H4 (cell line): ENCODE results near the gene GNGT1. TPM values are rescaled to one million over a fixed set of nuclear protein-coding genes. Genes with fewer than 3 reads are reported as not detected.

Source experiments
- DNase-seq: peaks from one replicate; pipeline ENCODE4 v3.0.0-alpha.2; 2015; ENCODE audit warnings: low spot score
- total RNA-seq: library from RNA; depleted of rRNA; stranded (reverse); fragments of >200 nt; shearing (Covaris generic); gene quantifications from 2 replicates; pipeline ENCODE4 v1.2.3, GENCODE V29; 2014; rRNA removed

GNGT1 gene
- total RNA-seq: not detected in 2 replicates

GRCh38 chr7:93906267-93906666, at the start of gene GNGT1:
Gene GNGT1 (plus strand): TSS chr7:93906567. CDS start chr7:93906747, 180 bp downstream.
- DNase-seq: no peak

GRCh38 chr7:93858857-93859256, 47.5 kb upstream of the GNGT1 start:
- no peak for DNase-seq

- no peak for DNase-seq
Observed at GRCh38 chr7:93860261-93860660, 46.1 kb upstream of the GNGT1 start.

- no peak for DNase-seq
Observed at GRCh38 chr7:93861325-93861949, 44.9 kb upstream of the GNGT1 start.

GRCh38 chr7:93862651-93863050, 43.7 kb upstream of the GNGT1 start:
- DNase-seq: no peak

- DNase-seq: no peak
Observed at GRCh38 chr7:93866886-93867285, 39.5 kb upstream of the GNGT1 start.

GRCh38 chr7:93873998-93874574, 32.3 kb upstream of the GNGT1 start:
- DNase-seq: no peak

DNA sequence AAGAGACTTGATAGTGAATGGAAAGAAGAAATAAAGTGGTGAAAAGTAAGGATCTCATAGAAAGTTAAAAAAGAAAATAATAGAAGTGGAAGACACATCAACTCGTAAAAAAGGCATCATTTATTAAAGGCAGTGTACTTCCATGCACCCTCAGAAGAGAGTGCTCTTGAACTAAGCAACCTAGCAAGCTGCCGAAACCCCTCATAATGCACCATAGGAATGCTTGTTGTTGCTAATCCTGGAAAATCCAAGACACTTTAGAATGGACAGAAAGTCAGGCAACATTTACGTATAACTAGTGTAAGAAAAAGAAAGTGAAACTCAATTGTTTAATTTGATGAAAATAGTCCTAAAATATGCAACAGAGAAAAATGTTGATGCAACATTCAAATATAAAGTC, 28.6 kb upstream of the GNGT1 start:
- peak; percentile 24 for DNase-seq

- no peak for DNase-seq
Observed at GRCh38 chr7:93879356-93879755, 27.0 kb upstream of the GNGT1 start.

DNA sequence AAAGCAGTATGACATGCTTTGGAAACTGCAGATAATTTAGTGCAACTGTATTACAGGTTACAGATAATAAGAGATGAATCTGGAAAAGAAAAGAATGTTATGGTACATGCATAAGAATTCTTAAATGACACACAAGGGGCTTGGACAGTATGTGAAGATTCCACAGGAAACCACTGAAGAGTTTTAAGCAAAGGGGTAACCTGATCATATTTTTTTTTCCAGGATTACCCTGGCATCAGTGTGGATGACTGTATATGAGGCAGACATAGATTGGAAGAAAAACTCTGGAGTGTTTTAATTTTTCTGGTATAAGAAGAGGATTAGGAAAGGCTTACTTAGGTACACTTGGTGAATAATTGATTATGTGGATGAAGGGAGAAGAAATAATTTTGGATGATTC, 23.9 kb upstream of the GNGT1 start:
- no peak for DNase-seq

DNA sequence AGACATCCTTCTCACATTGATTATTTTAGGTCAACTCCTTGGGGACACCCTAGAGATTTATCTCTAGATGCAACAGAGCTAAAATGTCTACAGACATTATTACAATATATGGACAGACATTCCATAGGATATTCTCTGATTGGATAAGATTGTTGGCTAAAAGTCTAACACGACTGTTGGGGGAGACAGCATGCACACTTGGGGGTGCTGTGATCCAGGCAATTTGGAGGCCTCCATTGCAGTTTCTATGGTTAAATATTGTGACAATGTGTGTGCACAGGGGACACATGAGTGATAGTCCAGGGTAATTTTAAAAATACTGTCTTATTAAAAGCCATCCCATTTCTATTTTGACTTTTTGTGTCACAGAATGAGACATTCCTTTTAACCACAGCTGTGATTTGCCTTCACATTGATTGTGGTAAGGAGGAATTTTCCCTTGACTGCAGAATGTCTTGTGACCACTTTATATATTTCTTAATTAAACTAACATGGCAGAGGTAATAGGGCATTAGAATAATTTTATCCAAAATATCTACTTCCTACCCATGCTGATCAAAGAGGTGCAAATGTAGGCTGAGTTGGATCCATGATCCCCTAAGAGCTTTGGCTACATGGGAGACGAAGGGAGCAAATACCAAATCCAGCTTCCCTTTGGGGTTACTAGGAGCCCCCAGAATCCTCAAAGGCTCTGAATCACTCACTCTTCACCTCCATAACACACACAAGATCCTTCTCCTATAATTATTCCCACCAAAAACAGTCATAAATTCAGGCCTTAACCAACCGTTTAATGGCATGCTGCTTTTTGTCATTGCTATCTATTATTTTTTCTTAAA, 23.1 kb upstream of the GNGT1 start:
- DNase-seq: no peak

DNA sequence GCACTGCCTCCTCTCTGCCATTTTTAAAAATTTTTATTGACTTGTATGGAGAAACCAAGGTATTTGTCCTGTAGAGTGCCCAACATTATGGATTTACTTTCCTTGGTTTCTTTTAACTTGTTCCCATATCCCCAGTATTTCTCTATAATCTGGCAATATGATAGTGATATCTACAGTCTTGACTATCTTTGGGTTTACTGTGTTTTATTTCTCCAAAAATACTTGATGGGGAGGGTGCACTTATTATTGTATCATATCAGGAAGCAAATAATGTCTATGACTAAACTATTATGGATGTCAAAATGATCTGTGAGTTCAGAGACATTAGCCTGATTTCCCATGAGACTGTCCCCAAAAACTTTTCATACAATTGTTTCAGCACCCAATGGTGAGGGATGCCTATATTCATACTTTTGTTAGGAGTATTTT, 22.4 kb upstream of the GNGT1 start:
- no peak for DNase-seq

GRCh38 chr7:93884541-93884940, 21.8 kb upstream of the GNGT1 start:
- no peak for DNase-seq

GRCh38 chr7:93889261-93889660, 17.1 kb upstream of the GNGT1 start:
- no peak for DNase-seq

GRCh38 chr7:93890041-93890463, 16.3 kb upstream of the GNGT1 start:
- DNase-seq: no peak

- DNase-seq: peak; percentile 52
Observed at GRCh38 chr7:93890464-93891068, 15.8 kb upstream of the GNGT1 start, which contains the start of gene TFPI2. Gene TFPI2 (minus strand): TSS chr7:93890753. CDS start chr7:93890678, 75 bp downstream.

DNA sequence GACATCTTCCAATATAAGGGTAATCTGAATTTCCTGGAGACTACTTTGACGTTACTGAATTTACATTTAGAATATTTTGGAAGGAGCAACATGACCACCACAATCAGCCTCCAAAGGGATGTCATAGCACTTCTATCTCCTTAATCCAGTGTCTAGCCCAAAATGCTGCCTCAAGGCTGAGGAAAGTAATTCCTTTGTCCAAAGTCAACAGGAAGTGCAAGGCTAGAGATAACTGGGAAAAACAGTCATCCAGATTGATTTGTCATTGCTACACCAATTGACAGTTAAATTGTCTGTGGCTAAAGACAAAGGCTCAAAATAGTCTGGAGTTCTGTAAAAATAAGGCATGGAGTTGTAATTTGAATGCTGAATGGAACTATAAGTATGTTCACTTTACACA, 11.9 kb upstream of the GNGT1 start:
- no peak for DNase-seq

DNA sequence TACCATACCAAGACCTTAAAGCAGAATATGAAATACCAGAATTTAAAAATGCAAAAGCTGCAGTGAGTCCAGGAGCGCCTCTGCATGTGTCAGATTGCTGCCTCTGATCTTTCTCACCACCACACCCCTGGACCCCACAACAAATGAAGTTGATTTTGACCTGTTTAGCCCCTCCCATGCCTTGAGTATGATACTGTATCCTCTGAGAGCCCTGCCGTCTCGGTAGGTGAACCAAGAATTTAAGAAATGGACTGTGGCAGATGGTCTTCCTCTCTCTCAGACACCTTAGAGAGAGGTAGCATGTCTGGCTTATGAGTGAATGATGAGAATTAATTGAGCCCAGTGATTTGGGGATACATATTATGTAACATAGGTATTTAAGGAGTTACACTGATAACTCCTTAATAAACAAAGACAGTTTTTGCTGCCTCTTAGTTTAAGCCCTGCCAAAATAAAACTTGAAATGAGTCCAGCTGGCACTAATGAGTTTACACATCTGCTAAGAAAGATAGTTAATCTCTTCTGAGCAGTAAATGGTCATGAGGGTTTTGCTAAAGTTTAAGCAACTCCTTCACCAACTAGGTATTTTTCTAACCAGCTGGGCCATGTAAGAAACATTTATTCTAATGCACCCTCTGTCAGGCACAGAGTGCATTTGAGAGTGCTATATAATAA, 11.3 kb upstream of the GNGT1 start:
- no peak for DNase-seq

GRCh38 chr7:93895859-93896600, 10.3 kb upstream of the GNGT1 start:
- no peak for DNase-seq

DNA sequence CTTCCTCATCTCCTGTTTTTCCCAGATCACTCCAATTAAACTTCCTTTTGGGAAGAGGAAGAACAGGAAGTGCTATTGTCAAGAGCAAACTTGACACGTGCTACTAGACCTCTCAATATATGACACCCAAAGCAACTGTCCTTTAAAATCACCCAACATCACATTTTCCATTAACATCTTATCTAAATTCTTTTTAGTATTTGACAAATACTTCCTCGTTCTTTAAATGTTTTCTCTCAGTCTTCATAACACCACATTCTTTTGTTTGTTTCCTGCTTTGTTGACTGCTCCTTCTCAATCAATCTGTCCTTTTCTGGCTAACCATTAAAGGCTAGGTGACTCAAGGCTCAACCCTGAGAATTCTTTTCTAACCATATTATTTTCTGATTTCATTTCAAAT, 8.7 kb upstream of the GNGT1 start:
- no peak for DNase-seq
